LNCaP clone FGC (cell line): Measurements from ENCODE around the gene PPOX.

Experiments
- DNase-seq: peaks from one replicate; pipeline ENCODE4 v3.0.0-alpha.2; 2011; ENCODE audit warnings: low read depth
- H3K4me3 ChIP-seq: 2 replicates; pipeline ENCODE4 v1.5.1; 2011; ENCODE audit warnings: mild to moderate bottlenecking, low read depth, low read length, control low read depth
- TF ChIP-seq, protein P1 (sequence below): IDR thresholded peaks from 2 replicates; pipeline ENCODE4 v1.5.1; 2012; ENCODE audit warnings: mild to moderate bottlenecking; ENCODE audit not compliant: control insufficient read depth, insufficient read depth; ENCODE audit errors: extremely low read depth

The PPOX gene

DNA sequence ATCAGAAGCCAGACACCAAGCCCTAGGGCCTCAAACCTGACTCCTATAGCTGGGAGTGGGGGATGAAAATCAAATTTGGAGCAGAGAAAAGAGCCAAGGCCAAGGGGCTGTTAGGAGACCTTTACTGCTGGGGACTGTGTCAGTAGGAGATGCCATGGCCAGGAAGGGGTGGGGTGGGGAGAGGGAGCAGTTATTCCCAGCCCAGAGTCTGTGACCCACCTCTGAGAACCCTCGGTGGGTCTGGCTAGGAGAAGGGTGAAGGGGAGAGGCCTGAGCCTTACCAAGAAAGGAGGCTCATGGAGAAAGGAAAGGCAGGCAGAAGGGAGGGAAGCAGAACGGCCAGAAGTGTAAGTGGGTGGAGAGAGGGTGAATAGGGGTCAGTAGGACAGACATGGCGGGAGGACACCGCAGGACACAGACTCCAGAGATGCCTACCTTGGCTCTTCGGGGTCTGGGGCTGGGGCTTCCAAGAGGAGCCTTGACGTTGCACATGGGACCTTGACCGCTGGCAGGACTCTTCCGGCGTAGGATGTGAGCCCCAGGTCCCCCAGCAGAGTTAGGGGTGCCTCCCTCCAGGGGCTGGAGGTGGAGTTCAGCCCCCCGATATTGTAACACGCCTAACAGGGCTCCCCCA is 31.5 kb downstream of the PPOX start:
- no peak overlapping the region for H3K4me3 ChIP-seq
- TF ChIP-seq, protein P1, sequence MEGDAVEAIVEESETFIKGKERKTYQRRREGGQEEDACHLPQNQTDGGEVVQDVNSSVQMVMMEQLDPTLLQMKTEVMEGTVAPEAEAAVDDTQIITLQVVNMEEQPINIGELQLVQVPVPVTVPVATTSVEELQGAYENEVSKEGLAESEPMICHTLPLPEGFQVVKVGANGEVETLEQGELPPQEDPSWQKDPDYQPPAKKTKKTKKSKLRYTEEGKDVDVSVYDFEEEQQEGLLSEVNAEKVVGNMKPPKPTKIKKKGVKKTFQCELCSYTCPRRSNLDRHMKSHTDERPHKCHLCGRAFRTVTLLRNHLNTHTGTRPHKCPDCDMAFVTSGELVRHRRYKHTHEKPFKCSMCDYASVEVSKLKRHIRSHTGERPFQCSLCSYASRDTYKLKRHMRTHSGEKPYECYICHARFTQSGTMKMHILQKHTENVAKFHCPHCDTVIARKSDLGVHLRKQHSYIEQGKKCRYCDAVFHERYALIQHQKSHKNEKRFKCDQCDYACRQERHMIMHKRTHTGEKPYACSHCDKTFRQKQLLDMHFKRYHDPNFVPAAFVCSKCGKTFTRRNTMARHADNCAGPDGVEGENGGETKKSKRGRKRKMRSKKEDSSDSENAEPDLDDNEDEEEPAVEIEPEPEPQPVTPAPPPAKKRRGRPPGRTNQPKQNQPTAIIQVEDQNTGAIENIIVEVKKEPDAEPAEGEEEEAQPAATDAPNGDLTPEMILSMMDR: no peak
- DNase-seq: no peak

DNA sequence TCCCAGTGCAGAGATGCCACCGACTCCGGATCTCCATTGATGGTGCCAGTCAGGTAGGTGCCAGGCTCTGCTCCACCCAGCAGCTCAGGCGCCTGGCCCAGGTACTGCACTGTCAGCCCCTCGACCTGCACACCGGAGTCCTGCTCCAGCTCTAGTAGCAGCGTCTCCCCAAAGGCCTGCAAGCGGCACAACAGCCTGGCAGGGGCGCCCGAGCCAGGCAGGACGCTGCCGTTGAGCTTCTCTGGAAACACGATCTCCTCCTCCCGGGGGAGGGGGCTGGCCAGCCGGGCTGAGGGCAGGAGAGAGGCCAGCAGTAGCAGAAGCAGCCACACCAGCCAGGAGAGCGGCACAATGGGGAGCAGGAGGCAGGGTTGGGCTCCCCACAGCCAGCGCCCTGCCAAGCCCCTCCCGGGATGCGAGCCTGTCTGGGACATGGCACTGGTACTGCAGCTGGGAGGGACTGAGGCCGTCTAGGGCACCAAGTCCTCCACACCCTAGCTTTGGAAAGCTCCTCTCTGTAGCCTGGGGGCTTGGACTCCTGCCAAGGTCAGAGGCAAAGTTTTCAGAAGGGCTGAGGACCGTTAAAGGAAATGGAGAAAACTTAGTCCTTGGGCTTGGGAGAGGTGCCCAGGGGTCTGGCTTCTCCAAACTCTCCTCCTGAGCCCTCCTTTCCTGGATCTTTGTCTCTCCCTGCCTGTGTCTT is 32.1 kb downstream of the PPOX start:
- no peak for DNase-seq
- H3K4me3 ChIP-seq: no peak overlapping the region
- TF ChIP-seq, protein P1: no peak

DNA sequence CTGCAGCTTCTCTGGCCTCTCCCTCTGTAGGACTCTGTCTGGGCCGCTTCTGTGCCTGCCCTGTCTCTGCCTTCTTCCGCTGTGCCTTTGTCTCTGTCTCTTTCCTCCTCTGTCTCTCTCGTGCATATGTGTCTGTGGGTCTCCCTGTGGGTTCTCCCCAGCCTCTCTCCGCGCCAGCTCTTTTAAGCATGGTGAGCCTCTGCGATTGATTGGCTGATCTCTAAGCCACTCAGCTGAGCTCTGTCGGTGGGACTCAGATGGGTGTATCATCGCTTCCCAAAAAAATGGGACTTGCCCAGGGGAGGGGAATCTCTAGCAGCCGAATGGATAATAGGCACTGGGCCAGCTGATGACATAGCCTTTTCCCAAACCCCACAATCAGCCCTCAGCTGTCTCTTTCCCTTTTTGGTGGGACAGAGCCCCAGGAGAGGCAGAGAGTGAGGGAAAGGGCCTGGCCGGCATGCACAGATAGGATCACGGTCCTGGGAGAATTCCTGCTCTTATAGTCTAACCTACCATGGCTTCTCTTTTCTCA is 32.7 kb downstream of the PPOX start, which contains the start of gene ADAMTS4:
Gene ADAMTS4, minus strand, starts transcription at position 158 of the 535 bp plus-strand sequence. CDS start 427 bp downstream, outside the sequence.
- DNase-seq: no peak
- TF ChIP-seq, protein P1: no peak
- H3K4me3 ChIP-seq: no peak within 1 kb of the TSS

DNA sequence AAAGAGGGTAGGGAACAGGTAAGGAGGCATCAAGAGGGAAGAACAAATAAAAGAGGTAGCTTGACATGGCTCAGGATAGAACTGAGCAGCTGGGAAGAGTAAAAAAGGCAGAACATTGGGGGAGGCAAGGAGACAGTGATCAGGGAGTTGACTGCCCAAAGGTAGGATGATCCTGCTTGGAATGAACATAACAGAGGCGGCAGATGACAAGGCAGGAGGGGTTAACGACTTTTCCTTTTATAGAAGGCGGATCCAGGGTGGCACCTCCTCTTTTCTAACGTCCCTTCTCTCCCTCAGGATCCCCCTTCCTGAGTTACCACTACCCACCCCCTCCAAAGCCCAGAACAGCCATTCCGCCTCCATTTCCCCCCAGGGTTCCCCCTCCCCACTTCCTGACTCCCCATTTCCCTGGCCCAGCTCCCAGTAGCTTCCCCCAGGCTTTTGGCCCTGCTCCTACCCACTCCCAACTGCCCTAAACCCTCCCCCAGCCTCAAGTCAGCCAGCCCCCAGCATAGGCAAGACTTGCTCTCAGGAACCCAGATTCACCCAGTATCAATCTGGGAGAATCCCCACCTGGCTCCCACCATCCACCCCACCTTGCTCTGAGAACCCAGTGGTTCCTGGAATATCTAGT is 33.4 kb downstream of the PPOX start:
- TF ChIP-seq, protein P1: no peak
- no peak overlapping the region for H3K4me3 ChIP-seq
- no peak for DNase-seq

DNA sequence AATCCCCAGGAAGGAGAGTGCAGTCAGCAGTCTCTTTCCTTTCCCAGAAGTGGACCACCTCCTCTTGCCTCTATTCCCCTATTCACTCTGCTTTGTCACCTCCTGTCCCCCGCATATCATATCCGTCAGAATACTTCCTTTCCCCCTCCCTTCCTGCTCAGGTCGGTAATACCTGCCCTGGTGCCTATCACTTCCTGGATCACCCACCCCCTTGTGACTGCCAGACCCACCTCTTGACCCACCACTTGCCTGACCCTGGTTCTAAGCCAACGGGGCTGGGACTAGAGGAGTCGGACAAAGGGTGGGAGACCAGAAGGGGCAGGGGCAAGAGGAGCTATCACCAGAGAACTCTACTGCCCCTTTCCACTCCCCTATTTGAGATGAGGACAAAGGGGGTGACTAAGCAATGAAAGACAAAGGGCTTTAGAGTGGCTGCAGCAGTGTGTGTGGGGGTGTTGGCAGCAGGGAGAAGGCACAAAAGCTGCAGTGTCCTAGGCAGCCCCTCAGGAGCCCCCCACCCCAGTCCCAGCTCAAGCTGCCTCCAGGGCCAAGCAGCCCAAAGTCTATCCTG is 34.3 kb downstream of the PPOX start:
- no peak for DNase-seq
- no peak overlapping the region for H3K4me3 ChIP-seq
- TF ChIP-seq, protein P1: no peak

DNA sequence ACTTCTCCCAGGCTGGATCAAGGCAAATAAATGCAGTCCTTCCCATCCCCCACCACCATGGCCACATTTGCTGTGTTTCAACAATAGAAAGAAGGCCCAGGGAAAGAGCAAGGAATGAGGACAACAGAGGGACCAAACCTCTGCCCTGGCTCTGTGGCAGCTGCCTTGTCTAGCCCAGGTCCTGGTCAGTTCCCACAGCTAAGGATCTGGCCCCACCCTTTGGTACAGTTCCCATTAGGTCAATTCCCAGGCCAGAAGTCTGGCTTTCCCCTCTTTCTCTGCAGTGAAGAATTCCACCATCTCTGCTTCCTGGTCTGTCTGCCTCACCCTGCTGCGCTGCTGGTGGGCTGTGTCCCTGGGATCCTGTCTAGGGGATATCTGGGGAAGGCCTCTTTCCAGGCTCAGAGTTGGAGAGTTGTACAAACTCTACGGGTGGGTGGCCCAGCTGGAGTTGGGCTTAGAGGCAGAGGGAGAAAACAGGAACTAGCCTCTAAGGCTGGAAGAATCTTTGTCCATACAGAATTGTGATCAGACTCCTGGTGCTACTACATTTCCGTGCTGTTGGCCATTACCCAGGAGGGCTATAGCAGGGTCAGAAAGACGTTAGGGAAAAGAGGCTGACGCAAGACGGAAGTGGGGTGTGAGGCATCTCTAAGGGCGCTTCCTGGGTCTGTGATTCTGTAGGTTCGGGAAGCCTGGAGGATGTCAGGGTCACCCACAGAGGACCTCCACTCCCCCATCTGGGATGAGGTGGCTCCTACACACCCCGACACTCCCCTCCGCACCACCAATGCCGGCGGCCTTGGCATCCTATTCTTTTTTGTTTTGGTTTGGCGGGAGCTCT is 35.0 kb downstream of the PPOX start:
- TF ChIP-seq, protein P1: no peak
- DNase-seq: no peak
- peak overlapping the region; percentile 86 for H3K4me3 ChIP-seq
